ENCODE data around the gene TMEM240.
"Not testable (repeated sequence)": the region's sequence is repeated elsewhere in the genome, so short reads cannot be mapped to it uniquely, and the experiment has no call there.

Gene TMEM240

GRCh38 chr1:1524750-1525383, 15.6 kb downstream of the TMEM240 start:
- DNase-seq (ENCODE audit: low read depth in 2 of 2) = not testable (repeated sequence)

- DNase-seq (ENCODE audit: low read depth in 2 of 2) = not testable (repeated sequence)
These were observed 16.8 kb downstream of the TMEM240 start for GRCh38 chr1:1523651-1524050.

GRCh38 chr1:1523226-1523625, 17.2 kb downstream of the TMEM240 start:
- DNase-seq (ENCODE audit: low read depth in 2 of 2) = not testable (repeated sequence)

GRCh38 chr1:1522536-1522935, 17.9 kb downstream of the TMEM240 start:
- DNase-seq (ENCODE audit: low read depth in 2 of 2) = not testable (repeated sequence)

- no peak for DNase-seq (ENCODE audit: low read depth in 2 of 2)
These were observed 19.1 kb downstream of the TMEM240 start for GRCh38 chr1:1521331-1521730.

GRCh38 chr1:1519805-1520505, 20.5 kb downstream of the TMEM240 start:
- not testable (repeated sequence) for DNase-seq (ENCODE audit: low read depth in 2 of 2)

GRCh38 chr1:1518621-1519007, 21.8 kb downstream of the TMEM240 start:
- DNase-seq (ENCODE audit: low read depth in 2 of 2) = not testable (repeated sequence)

GRCh38 chr1:1517973-1518620, 22.3 kb downstream of the TMEM240 start:
- DNase-seq (ENCODE audit: low read depth in 2 of 2) = no peak

GRCh38 chr1:1516923-1517322, 23.5 kb downstream of the TMEM240 start:
- not testable (repeated sequence) for DNase-seq (ENCODE audit: low read depth in 2 of 2)

- DNase-seq (ENCODE audit: low read depth in 2 of 2) = not testable (repeated sequence)
These were observed 26.0 kb downstream of the TMEM240 start for GRCh38 chr1:1514376-1514775.

- not testable (repeated sequence) for DNase-seq (ENCODE audit: low read depth in 2 of 2)
These were observed 26.7 kb downstream of the TMEM240 start for GRCh38 chr1:1513675-1514074.

GRCh38 chr1:1512425-1512824, 28.0 kb downstream of the TMEM240 start:
- DNase-seq (ENCODE audit: low read depth in 2 of 2) = not testable (repeated sequence)

GRCh38 chr1:1511533-1512285, 28.7 kb downstream of the TMEM240 start, which contains the start of gene ATAD3A:
Gene ATAD3A, plus strand, starts transcription at chr1:1512162. Its CDS starts 107 bp downstream, at chr1:1512269.
- peak; percentile 91 to 93 for DNase-seq (ENCODE audit: low read depth in 2 of 2)

- no peak for DNase-seq (ENCODE audit: low read depth in 2 of 2)
These were observed 29.4 kb downstream of the TMEM240 start for GRCh38 chr1:1510912-1511532.

GRCh38 chr1:1509465-1509850, 31.0 kb downstream of the TMEM240 start:
- DNase-seq (ENCODE audit: low read depth in 2 of 2) = not testable (repeated sequence)

GRCh38 chr1:1508775-1509464, 31.5 kb downstream of the TMEM240 start:
- DNase-seq (ENCODE audit: low read depth in 2 of 2) = not testable (repeated sequence)

GRCh38 chr1:1507305-1507704, 33.1 kb downstream of the TMEM240 start:
- DNase-seq (ENCODE audit: low read depth in 2 of 2) = no peak

GRCh38 chr1:1505801-1506200, 34.6 kb downstream of the TMEM240 start:
- not testable (repeated sequence) for DNase-seq (ENCODE audit: low read depth in 2 of 2)

GRCh38 chr1:1505366-1505798, 35.0 kb downstream of the TMEM240 start:
- DNase-seq (ENCODE audit: low read depth in 2 of 2) = not testable (repeated sequence)

GRCh38 chr1:1504777-1505365, 35.6 kb downstream of the TMEM240 start:
- DNase-seq (ENCODE audit: low read depth in 2 of 2) = peak in 1 of 2 donors; percentile 35

Measured in activated CD8-positive, alpha-beta memory T cell treated with anti-CD3 and anti-CD28 coated beads for 4 hours (primary cell).